Measurements from ENCODE around the gene NAAA. TPM values are rescaled to one million over a fixed set of nuclear protein-coding genes. Genes with fewer than 3 reads are reported as not detected.

Gene NAAA
- total and polyA plus RNA-seq, 2 of the 13 experiments (the other 11 are each of a cell fraction or from before 2014, with no cell fraction given): 22.4 to 24.6 TPM

GRCh38 chr4:75940692-75941253 is at the start of gene NAAA (continued):
- TF ChIP-seq ATF2 (CRISPR knock-in tag; IDR thresholded peaks at IDR 0.05) (no peak), ARNTL (CRISPR knock-in tag; IDR thresholded peaks at IDR 0.05) (peak; percentile 35; the same call in 1 of the 2 replicates), CEBPB (IDR thresholded peaks at IDR 0.05; ENCODE audit: borderline replicate concordance, low read depth, low read length) (peak; percentile 83), HIVEP1 (CRISPR knock-in tag; IDR thresholded peaks at IDR 0.05) (no peak), ZNF790 (CRISPR knock-in tag; IDR thresholded peaks at IDR 0.05; ENCODE audit: borderline replicate concordance) (no peak), MIER3 (CRISPR knock-in tag; IDR thresholded peaks at IDR 0.05; ENCODE audit: borderline replicate concordance) (no peak), ZNF749 (CRISPR knock-in tag; IDR thresholded peaks at IDR 0.05; ENCODE audit: borderline replicate concordance) (no peak), DBP (CRISPR knock-in tag; IDR thresholded peaks at IDR 0.05; ENCODE audit: not compliant biosample characterization) (peak; percentile 75), ZNF619 (CRISPR knock-in tag; IDR thresholded peaks at IDR 0.05) (0 out of 2 replicates have a peak, but pooled peaks have one; percentile 74), ZNF20 (CRISPR knock-in tag; IDR thresholded peaks at IDR 0.05) (no peak), CERS6 (CRISPR knock-in tag; IDR thresholded peaks at IDR 0.05) (no peak), TOE1 (CRISPR knock-in tag; IDR thresholded peaks at IDR 0.05) (no peak), ZBTB7B (CRISPR knock-in tag; IDR thresholded peaks at IDR 0.05) (no peak), EEA1 (CRISPR knock-in tag; IDR thresholded peaks at IDR 0.05; ENCODE audit: borderline replicate concordance) (no peak), TERF1 (CRISPR knock-in tag; IDR thresholded peaks at IDR 0.05) (no peak), ZNF580 (CRISPR knock-in tag; IDR thresholded peaks at IDR 0.05; ENCODE audit: borderline replicate concordance, low read depth) (no peak), TFAP4 (IDR thresholded peaks at IDR 0.05; ENCODE audit: borderline replicate concordance, low read depth) (no peak), SSRP1 (CRISPR knock-in tag; IDR thresholded peaks at IDR 0.05) (no peak), GABPA (IDR thresholded peaks at IDR 0.05; ENCODE audit: low read depth, low read length) (no peak), GABPA (CRISPR knock-in tag; IDR thresholded peaks at IDR 0.05; ENCODE audit: low read depth) (no peak), ZNF362 (CRISPR knock-in tag; IDR thresholded peaks at IDR 0.05; ENCODE audit: borderline replicate concordance) (peak; percentile 16; the same call in 1 of the 2 replicates), MYNN (CRISPR knock-in tag; IDR thresholded peaks at IDR 0.05; ENCODE audit: low read depth) (no peak)

All from HepG2 (cell line).